Common myeloid progenitor, CD34-positive (primary cell): ENCODE data around the gene KRTAP1-3.

Source experiments
- CTCF ChIA-PET: fragments of 350-600 bp; sonication (Branson Sonifier 250); formaldehyde crosslinking; loops from one replicate; lab custom pipeline; 2021; ENCODE audit warnings: antibody characterized with exemption; lab: Charles Lee
- POLR2A ChIA-PET: fragments of 350-600 bp; sonication (Branson Sonifier 250); formaldehyde crosslinking; loops from one replicate; lab custom pipeline; 2021; ENCODE audit warnings: antibody characterized with exemption; lab: Charles Lee
- DNase-seq, 3 donors: peaks; one replicate each; pipeline versions ENCODE4 v3.0.0 to v3.0.0-alpha.2; 2013
- H3K27ac ChIP-seq, 2 experiments: 1 replicate in 1 of 2; 2 replicates in 1 of 2; pipeline ENCODE4 v1.7.0; 2013; ENCODE audit warnings: inconsistent platforms in 2 of 2, low read length in 2 of 2, mild to moderate bottlenecking in 2 of 2, low read depth in 1 of 2, moderate library complexity in 1 of 2; ENCODE audit not compliant: severe bottlenecking in 2 of 2, insufficient read depth in 1 of 2, poor library complexity in 1 of 2
- H3K27me3 ChIP-seq, 5 experiments: replicated peaks in 2 of 5; 1 replicate in 3 of 5; 2 replicates in 2 of 5; pipeline versions ENCODE4 v1.6.1 to v1.7.0; 2013; ENCODE audit warnings: low read length in 4 of 5, mild to moderate bottlenecking in 2 of 5, moderate library complexity in 2 of 5, inconsistent platforms in 1 of 5; ENCODE audit not compliant: insufficient read depth in 5 of 5, control insufficient read depth in 4 of 5
- H3K36me3 ChIP-seq, 4 experiments: 1 replicate in 2 of 4; 2 replicates in 2 of 4; pipeline versions ENCODE4 v1.6.1 to v1.7.0; 2013; ENCODE audit warnings: low read length in 3 of 4, control low read depth in 1 of 4, mild to moderate bottlenecking in 1 of 4; ENCODE audit not compliant: control insufficient read depth in 4 of 4, insufficient read depth in 4 of 4
- H3K4me1 ChIP-seq, 4 experiments: 1 replicate in 3 of 4; 2 replicates in 1 of 4; pipeline versions ENCODE4 v1.6.1 to v1.7.1; 2013; ENCODE audit warnings: low read length in 3 of 4, mild to moderate bottlenecking in 3 of 4, control low read depth in 1 of 4, inconsistent platforms in 1 of 4, moderate library complexity in 1 of 4; ENCODE audit not compliant: control insufficient read depth in 4 of 4, insufficient read depth in 4 of 4; ENCODE audit errors: control extremely low read depth in 1 of 4
- H3K4me3 ChIP-seq, 7 experiments: 1 replicate in 4 of 7; 2 replicates in 3 of 7; pipeline versions ENCODE4 v1.5.1 to v1.7.0; 2013; ENCODE audit warnings: mild to moderate bottlenecking in 7 of 7, low read length in 6 of 7, moderate library complexity in 6 of 7, inconsistent platforms in 2 of 7, low read depth in 2 of 7, control low read depth in 1 of 7; ENCODE audit not compliant: insufficient read depth in 4 of 7, control insufficient read depth in 1 of 7; ENCODE audit errors: extremely low read depth in 1 of 7
- H3K9me3 ChIP-seq, 5 experiments: 1 replicate in 4 of 5; 2 replicates in 1 of 5; pipeline versions ENCODE4 v1.6.1 to v1.7.1; 2013; ENCODE audit warnings: low read length in 4 of 5, mild to moderate bottlenecking in 2 of 5, inconsistent platforms in 1 of 5, low read depth in 1 of 5, moderate library complexity in 1 of 5; ENCODE audit not compliant: control insufficient read depth in 4 of 5, insufficient read depth in 2 of 5; ENCODE audit errors: control extremely low read depth in 1 of 5
- WGBS: methylation state at CpG from one replicate; pipeline ENCODE4 v1.1.5; 2013; ENCODE audit not compliant: insufficient coverage; 5-methylcytosine and 5-hydroxymethylcytosine counted together

KRTAP1-3 gene

DNA sequence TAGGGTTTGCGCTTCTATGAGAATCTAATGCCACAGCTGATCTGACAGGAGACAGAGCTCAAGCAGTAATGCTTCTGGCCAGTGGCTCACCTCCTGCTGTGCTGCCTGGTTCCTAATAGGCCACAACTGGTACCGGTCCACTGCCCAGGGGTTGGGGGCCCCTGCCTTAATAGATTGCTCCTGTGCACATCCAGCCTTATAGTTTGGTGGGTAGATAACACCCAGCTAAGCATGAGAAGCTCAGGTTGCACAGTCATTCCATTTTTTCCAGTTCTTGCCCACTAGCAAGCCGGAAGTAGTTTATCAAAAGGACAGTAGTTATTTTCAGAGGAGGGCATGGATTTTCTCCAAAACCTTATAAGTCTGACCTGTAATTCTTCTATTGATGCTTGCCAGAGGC lies 15.3 kb downstream of the KRTAP1-3 start:
- H3K27me3 ChIP-seq, result no peaks in the 10 kb centered on the region
- peaks cover 3 to 13% (median 5%) of the 10 kb centered on the region in 4 experiments for H3K4me1 ChIP-seq
- H3K9me3 ChIP-seq, result peaks cover 0 to 3% (median 0%) of the 10 kb centered on the region in 5 experiments
- ChIA-PET POLR2A (no interaction called here), CTCF (interaction anchor here (1.7 kb wide), 1 partner anchor 10 kb away, joined by 5 read pairs; the partner anchor contains the start of gene KRTAP1-4)
- no peak overlapping the region for H3K27ac ChIP-seq
- 100% methylated on average over 2 of the region's 3 CpGs for WGBS
- no peak for DNase-seq
- no peaks in the 10 kb centered on the region for H3K36me3 ChIP-seq
- H3K4me3 ChIP-seq, result no peak overlapping the region

DNA sequence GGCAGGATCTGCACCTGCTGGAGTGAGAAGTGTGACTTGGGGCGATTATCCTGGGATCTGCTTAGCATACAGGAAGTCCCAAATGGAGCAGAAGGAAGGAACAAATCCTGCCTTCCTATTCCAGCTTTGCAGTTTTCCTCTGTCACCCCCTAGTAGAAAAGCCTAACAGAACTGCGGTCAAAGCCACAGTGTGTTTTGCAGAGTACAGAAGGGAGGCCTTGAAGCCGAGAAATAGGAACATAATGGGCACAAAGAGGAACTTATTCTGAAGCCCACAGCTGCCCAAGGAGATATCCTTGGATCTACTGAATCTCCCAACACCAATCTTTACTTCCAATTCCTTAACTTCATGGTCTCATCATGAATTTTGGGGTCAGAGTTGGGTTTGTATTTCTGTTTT lies 16.1 kb downstream of the KRTAP1-3 start:
- ChIA-PET CTCF (interaction anchor here (1.7 kb wide), 1 partner anchor 11 kb away, joined by 5 read pairs; the partner anchor contains the start of gene KRTAP1-4), POLR2A (interaction anchor here (1.1 kb wide), 1 partner anchor 35 kb away, joined by 3 read pairs; the partner anchor contains the start of gene KRT40)
- no peaks in the 10 kb centered on the region for H3K36me3 ChIP-seq
- 26% methylated on average over 2 of the region's 3 CpGs for WGBS
- H3K4me1 ChIP-seq, result peaks cover 3 to 13% (median 5%) of the 10 kb centered on the region in 4 experiments
- H3K27ac ChIP-seq, result no peak overlapping the region
- H3K4me3 ChIP-seq, result no peak overlapping the region
- peak; percentile 6 to 55 (median 54) for DNase-seq
- no peaks in the 10 kb centered on the region for H3K27me3 ChIP-seq
- H3K9me3 ChIP-seq, result peaks cover 0 to 3% (median 0%) of the 10 kb centered on the region in 5 experiments

DNA sequence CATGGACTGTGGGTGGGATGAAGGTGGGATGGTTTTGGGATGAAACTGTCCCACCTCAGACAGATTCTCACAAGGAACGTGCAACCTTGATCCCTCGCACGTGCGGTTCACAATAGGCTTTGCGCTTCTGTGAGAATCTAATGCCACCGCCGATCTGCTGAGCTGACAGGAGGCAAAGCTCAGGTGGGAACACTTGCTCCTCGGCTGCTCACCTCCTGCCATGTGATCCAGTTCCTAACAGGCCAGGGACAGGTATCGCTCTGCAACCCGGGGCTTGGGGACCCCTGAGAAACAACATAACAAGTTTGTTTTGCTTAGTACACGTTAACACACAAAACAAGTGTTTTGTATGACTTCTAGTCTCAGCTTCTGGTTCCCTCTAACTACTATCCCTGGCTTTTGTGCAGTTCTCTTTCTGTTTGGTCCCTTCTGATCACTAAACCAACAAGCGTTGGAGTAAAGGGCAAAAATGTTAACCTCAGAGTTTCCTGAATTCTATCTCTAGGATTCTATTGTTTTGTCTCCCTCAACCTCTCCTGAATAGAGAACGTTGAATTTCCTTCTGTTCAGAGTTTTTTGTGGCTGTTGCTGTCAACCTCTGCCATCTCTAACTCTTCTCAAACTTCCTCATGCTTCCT lies 18.0 kb downstream of the KRTAP1-3 start:
- no peak overlapping the region for H3K27ac ChIP-seq
- no peaks in the 10 kb centered on the region for H3K36me3 ChIP-seq
- 87% methylated on average over 12 of the region's 13 CpGs for WGBS
- no peaks in the 10 kb centered on the region for H3K27me3 ChIP-seq
- CTCF ChIA-PET, result no interaction called here
- peaks cover 3 to 13% (median 5%) of the 10 kb centered on the region in 4 experiments for H3K4me1 ChIP-seq
- peaks cover 0 to 3% (median 0%) of the 10 kb centered on the region in 5 experiments for H3K9me3 ChIP-seq
- DNase-seq, result no peak
- no peak overlapping the region for H3K4me3 ChIP-seq
- POLR2A ChIA-PET, result no interaction called here

DNA sequence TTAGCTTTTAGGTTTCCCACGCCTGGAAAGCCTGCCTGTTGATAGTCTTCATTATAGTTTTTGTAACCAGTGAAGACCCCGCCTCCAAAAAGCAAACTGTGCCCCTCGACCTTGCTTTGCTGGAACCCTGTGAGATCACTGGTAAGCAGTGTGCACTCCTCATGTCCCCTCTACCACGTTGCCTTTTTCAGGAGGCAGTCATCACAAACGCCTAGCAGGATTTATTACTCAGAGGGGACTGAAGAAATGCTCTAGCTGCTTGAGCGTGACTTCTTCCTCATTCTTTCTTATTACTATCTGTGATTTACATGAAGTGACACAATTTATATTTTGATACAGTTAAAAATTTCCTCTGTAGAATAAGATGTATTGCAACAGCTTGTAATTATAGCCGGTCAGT lies 19.2 kb downstream of the KRTAP1-3 start:
- 94% methylated on average over 4 of the region's 7 CpGs for WGBS
- CTCF ChIA-PET, result no interaction called here
- no peaks in the 10 kb centered on the region for H3K9me3 ChIP-seq
- DNase-seq, result no peak
- POLR2A ChIA-PET, result no interaction called here
- H3K36me3 ChIP-seq, result no peaks in the 10 kb centered on the region
- H3K27ac ChIP-seq, result no peak overlapping the region
- H3K4me3 ChIP-seq, result no peak overlapping the region
- no peaks in the 10 kb centered on the region for H3K27me3 ChIP-seq
- H3K4me1 ChIP-seq, result peaks cover 3 to 13% (median 5%) of the 10 kb centered on the region in 4 experiments

DNA sequence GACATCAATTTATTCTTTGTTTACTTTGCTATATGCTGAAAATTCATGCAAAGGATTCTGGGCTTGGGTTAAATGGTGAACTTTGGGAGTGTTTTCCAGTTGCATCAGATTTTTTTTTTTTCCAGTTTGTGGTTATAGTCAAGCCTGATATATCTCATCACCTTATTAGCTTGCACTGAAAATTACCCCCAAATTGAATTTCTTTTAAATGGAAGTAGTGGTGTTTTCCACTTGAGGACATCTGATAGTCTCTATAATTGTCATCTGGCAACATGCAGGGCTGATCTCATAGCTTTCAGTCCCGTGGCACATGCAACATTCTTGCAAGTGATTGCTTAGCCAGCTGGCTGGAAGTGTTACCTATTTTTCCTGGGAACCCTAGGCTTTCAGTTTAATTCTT lies 21.1 kb downstream of the KRTAP1-3 start:
- no peak for DNase-seq
- Histone ChIP-seq H3K27me3 (no peaks in the 10 kb centered on the region), H3K9me3 (no peaks in the 10 kb centered on the region), H3K4me1 (peaks cover 3 to 12% (median 5%) of the 10 kb centered on the region in 4 experiments), H3K36me3 (no peaks in the 10 kb centered on the region), H3K4me3 (no peak overlapping the region), H3K27ac (no peak overlapping the region)
- CTCF ChIA-PET, result no interaction called here
- POLR2A ChIA-PET, result no interaction called here
- no CpG with 5 or more reads among the region's 1 CpG for WGBS

DNA sequence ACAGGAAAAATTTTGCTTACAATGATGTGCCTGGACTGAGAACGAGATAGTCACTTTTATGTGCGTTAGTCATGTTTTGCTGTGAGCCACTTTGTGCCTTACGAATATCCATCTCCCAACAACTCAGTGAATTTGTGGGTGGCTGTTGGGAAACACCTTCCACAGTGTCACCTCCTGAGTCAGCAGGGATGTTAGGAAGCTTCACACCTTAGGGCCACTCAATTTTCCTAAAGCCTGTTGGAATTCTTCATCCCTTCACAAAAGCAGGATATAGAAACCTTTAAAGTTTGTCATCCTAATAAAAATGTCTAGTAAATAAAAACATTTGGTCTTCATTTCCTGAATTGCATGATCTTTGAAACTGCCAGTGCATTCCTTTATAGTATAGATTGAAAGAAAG lies 21.5 kb downstream of the KRTAP1-3 start:
- no peaks in the 10 kb centered on the region for H3K9me3 ChIP-seq
- no peaks in the 10 kb centered on the region for H3K27me3 ChIP-seq
- DNase-seq, result no peak
- H3K4me1 ChIP-seq, result peaks cover under 1 to 7% (median 1%) of the 10 kb centered on the region in 4 experiments
- ChIA-PET POLR2A (no interaction called here), CTCF (no interaction called here)
- WGBS, result 100% methylated on average over 1 of the region's 3 CpGs
- no peak overlapping the region for H3K4me3 ChIP-seq
- no peak overlapping the region for H3K27ac ChIP-seq
- H3K36me3 ChIP-seq, result no peaks in the 10 kb centered on the region

DNA sequence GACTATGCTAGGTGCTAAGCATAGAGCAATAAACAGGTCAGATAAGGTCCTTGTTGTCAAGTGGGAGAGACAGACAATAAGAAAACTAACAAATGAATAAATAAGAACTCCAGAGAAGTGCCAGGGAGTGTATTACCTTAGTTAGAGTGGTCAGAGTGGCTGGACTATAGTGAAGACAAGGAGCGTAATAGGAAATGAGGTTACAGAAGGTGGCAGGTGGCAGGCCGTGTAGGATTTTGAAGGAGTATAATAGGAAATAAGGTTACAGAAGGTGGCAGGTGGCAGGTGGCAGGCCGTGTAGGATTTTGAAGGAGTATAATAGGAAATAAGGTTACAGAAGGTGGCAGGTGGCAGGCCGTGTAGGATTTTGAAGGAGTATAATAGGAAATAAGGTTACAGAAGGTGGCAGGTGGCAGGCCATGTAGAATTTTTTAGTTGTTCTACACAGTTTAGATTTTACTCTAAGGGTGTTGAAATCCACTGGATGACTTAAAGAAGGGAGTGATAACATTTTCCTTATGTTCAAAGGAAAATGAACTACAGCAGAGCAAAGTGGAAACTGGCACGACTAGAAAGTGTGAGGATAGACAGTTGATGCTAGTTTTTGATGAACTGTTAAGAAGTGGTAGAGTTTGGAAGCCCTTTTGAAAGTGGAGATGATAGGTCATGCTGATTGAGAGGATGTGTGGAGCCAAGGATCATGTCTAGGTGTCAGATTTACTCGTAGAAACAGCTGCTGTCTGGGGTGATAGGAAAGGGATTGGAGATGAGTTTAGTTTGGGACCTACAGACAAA lies 22.2 kb downstream of the KRTAP1-3 start:
- Histone ChIP-seq H3K4me3 (no peak overlapping the region), H3K36me3 (no peaks in the 10 kb centered on the region), H3K27ac (no peak overlapping the region), H3K4me1 (peaks cover 0 to 7% (median 0%) of the 10 kb centered on the region in 4 experiments), H3K9me3 (no peaks in the 10 kb centered on the region), H3K27me3 (no peaks in the 10 kb centered on the region)
- ChIA-PET POLR2A (no interaction called here), CTCF (no interaction called here)
- DNase-seq, result no peak
- 90% methylated on average over 6 of the region's 6 CpGs for WGBS
